Neural cell (in vitro differentiated cells): Measurements from ENCODE around the gene SYNRG. TPM values are rescaled to one million over a fixed set of nuclear protein-coding genes. Genes with fewer than 3 reads are reported as not detected.

Experiments
- H2AFZ ChIP-seq: fragments of 200-600, 300-800 bp; sonication (generic), shearing (Covaris generic); 2 replicates; pipeline ENCODE4 v1.6.0; 2014; ENCODE audit warnings: low read depth, mild to moderate bottlenecking, antibody characterized with exemption, low read length, moderate library complexity
- H3F3A ChIP-seq: fragments of 200-600 bp; shearing (Covaris generic); 2 replicates; pipeline ENCODE4 v1.6.1; 2016; ENCODE audit warnings: mild to moderate bottlenecking, moderate library complexity, mixed read lengths, antibody characterized with exemption, low read length; ENCODE audit not compliant: insufficient read depth, poor library complexity, severe bottlenecking
- H3K27ac ChIP-seq: fragments of 200-600, 300-800 bp; sonication (generic), shearing (Covaris generic); 2 replicates; pipeline ENCODE4 v1.5.1; 2014; ENCODE audit warnings: mild to moderate bottlenecking, low read length, moderate library complexity
- H3K27me3 ChIP-seq: fragments of 300-800, 200-600 bp; sonication (generic), shearing (Covaris generic); 2 replicates; pipeline ENCODE4 v1.6.0; 2014; ENCODE audit warnings: mild to moderate bottlenecking, low read depth, low read length, moderate library complexity; ENCODE audit not compliant: insufficient read depth
- H3K36me3 ChIP-seq: fragments of 300-800, 200-600 bp; sonication (generic), shearing (Covaris generic); 2 replicates; pipeline ENCODE4 v1.5.1; 2014; ENCODE audit warnings: mild to moderate bottlenecking, antibody characterized with exemption, low read length, moderate library complexity; ENCODE audit not compliant: insufficient read depth
- H3K4me2 ChIP-seq: fragments of 300-800, 200-600 bp; sonication (generic), shearing (Covaris generic); 2 replicates; pipeline ENCODE4 v1.6.0; 2014; ENCODE audit warnings: mild to moderate bottlenecking, low read length
- H3K4me3 ChIP-seq: fragments of 300-800, 200-600 bp; sonication (generic), shearing (Covaris generic); 2 replicates; pipeline ENCODE4 v1.5.1; 2014; ENCODE audit warnings: mild to moderate bottlenecking, low read length, moderate library complexity
- H3K79me2 ChIP-seq: fragments of 200-600 bp; shearing (Covaris generic); replicated peaks from 2 replicates; pipeline ENCODE4 v1.6.0; 2014; ENCODE audit warnings: mild to moderate bottlenecking, low read length, moderate library complexity; ENCODE audit not compliant: insufficient read depth
- H3K9ac ChIP-seq: fragments of 300-800, 200-600 bp; sonication (generic), shearing (Covaris generic); 2 replicates; pipeline ENCODE4 v1.6.1; 2016; ENCODE audit warnings: mild to moderate bottlenecking, low read length, mixed read lengths
- H3K9me2 ChIP-seq: fragments of 200-600 bp; shearing (Covaris generic); 2 replicates; pipeline ENCODE4 v1.6.1; 2016; ENCODE audit warnings: mild to moderate bottlenecking, low read length, mixed read lengths; ENCODE audit not compliant: insufficient read depth
- H3K9me3 ChIP-seq: fragments of 200-600, 300-800 bp; sonication (generic), shearing (Covaris generic); 2 replicates; pipeline ENCODE4 v1.6.1; 2016; ENCODE audit warnings: mild to moderate bottlenecking, mixed run types, low read length, moderate library complexity, mixed read lengths
- H4K20me1 ChIP-seq: fragments of 200-600 bp; shearing (Covaris generic); 2 replicates; pipeline ENCODE4 v1.6.1; 2016; ENCODE audit warnings: mild to moderate bottlenecking, mixed run types; ENCODE audit not compliant: insufficient read depth
- CTCF ChIP-seq: fragments of 450-650 bp; IDR thresholded peaks from 2 replicates; pipeline ENCODE4 v1.5.1; 2014; ENCODE audit warnings: antibody characterized with exemption, mild to moderate bottlenecking, moderate library complexity; ENCODE audit not compliant: poor library complexity, severe bottlenecking
- EP300 ChIP-seq: fragments of 450-650 bp; conservative IDR thresholded peaks from 2 replicates; pipeline ENCODE4 v1.6.1; 2014; ENCODE audit warnings: antibody characterized with exemption, mild to moderate bottlenecking, moderate library complexity; ENCODE audit not compliant: poor library complexity, severe bottlenecking
- EZH2 ChIP-seq: fragments of 200-600, 300-800 bp; shearing (Covaris generic), sonication (generic); IDR thresholded peaks from 2 replicates; pipeline ENCODE4 v1.6.1; 2014; ENCODE audit warnings: antibody characterized with exemption, low read length, borderline replicate concordance, mild to moderate bottlenecking; ENCODE audit not compliant: insufficient read depth, poor library complexity, severe bottlenecking
- MXI1 ChIP-seq: fragments of 450-650 bp; conservative IDR thresholded peaks from 2 replicates; pipeline ENCODE4 v1.6.1; 2014; ENCODE audit warnings: antibody characterized with exemption, mild to moderate bottlenecking; ENCODE audit not compliant: poor library complexity, severe bottlenecking
- POLR2AphosphoS5 ChIP-seq: IDR thresholded peaks from 2 replicates; pipeline ENCODE4 v1.6.1; 2012
- RAD21 ChIP-seq: fragments of 450-650 bp; conservative IDR thresholded peaks from 2 replicates; pipeline ENCODE4 v1.6.1; 2014; ENCODE audit warnings: antibody characterized with exemption, mild to moderate bottlenecking, moderate library complexity
- REST ChIP-seq: IDR thresholded peaks from 2 replicates; pipeline ENCODE4 v1.6.1; 2012; ENCODE audit warnings: borderline replicate concordance
- SMC3 ChIP-seq: fragments of 450-650 bp; conservative IDR thresholded peaks from 2 replicates; pipeline ENCODE4 v1.6.1; 2014; ENCODE audit warnings: antibody characterized with exemption, mild to moderate bottlenecking, moderate library complexity; ENCODE audit not compliant: poor library complexity
- TAF1 ChIP-seq: IDR thresholded peaks from 2 replicates; pipeline ENCODE4 v1.6.1; 2012; ENCODE audit warnings: low read depth
- polyA plus RNA-seq: library from polyadenylated mRNA; depleted of rRNA; stranded (reverse); fragments of >200 nt; gene quantifications from 2 replicates; pipeline ENCODE4 v1.2.3, GENCODE V29; 2014

SYNRG gene
- polyA plus RNA-seq, 1 donor from 2014 or later: 16.1 TPM

- peaks cover 10% of the 10 kb centered on the region for H3K36me3 ChIP-seq
- H4K20me1 ChIP-seq: no peaks in the 10 kb centered on the region
- H3K9me3 ChIP-seq: no peaks in the 10 kb centered on the region
- H3K79me2 ChIP-seq: peaks cover 13% of the 10 kb centered on the region
- no peak overlapping the region for H2AFZ ChIP-seq
- TF ChIP-seq CTCF (no peak), EZH2 (no peak), POLR2AphosphoS5 (no peak), EP300 (no peak), MXI1 (no peak), SMC3 (no peak), TAF1 (no peak)
- no peaks in the 10 kb centered on the region for H3K27me3 ChIP-seq
- H3K9ac ChIP-seq: no peak overlapping the region
- H3K27ac ChIP-seq: no peak overlapping the region
- no peak overlapping the region for H3K4me2 ChIP-seq
- H3K4me3 ChIP-seq: no peak overlapping the region
- H3K9me2 ChIP-seq: no peaks in the 10 kb centered on the region
- H3F3A ChIP-seq: no peaks in the 10 kb centered on the region
Observed at GRCh38 chr17:37592291-37592690, 16.9 kb downstream of the SYNRG start.

- Histone ChIP-seq H3K4me3 (no peak overlapping the region), H3K4me2 (no peak overlapping the region), H4K20me1 (no peaks in the 10 kb centered on the region), H3K27me3 (no peaks in the 10 kb centered on the region), H3K79me2 (peaks cover 4% of the 10 kb centered on the region), H3K36me3 (no peaks in the 10 kb centered on the region), H3K9me3 (no peaks in the 10 kb centered on the region), H3F3A (no peaks in the 10 kb centered on the region), H3K9me2 (no peaks in the 10 kb centered on the region), H3K9ac (no peak overlapping the region), H2AFZ (no peak overlapping the region), H3K27ac (no peak overlapping the region)
- no peak for TF ChIP-seq SMC3
- TF ChIP-seq MXI1: no peak
- no peak for TF ChIP-seq RAD21
- TF ChIP-seq EZH2: no peak
- TF ChIP-seq CTCF: no peak
- no peak for TF ChIP-seq TAF1
- no peak for TF ChIP-seq EP300
- TF ChIP-seq REST: no peak
- no peak for TF ChIP-seq POLR2AphosphoS5
Observed at GRCh38 chr17:37585066-37585465, 24.2 kb downstream of the SYNRG start.
